Activated effector memory CD4-positive, alpha-beta T cell treated with Interleukin-2 at 50 U/mL for 16 hours (primary cell): ENCODE results near the gene MYO15B.

ENCODE experiments used
- DNase-seq: peaks from one replicate; pipeline ENCODE4 v3.0.0-alpha.2; 2020

Gene MYO15B

GRCh38 chr17:75559958-75560533 is 27.6 kb upstream of the MYO15B start:
- DNase-seq: no peak

GRCh38 chr17:75561927-75562603 is 25.5 kb upstream of the MYO15B start:
- no peak for DNase-seq

- DNase-seq: no peak
These were observed 24.4 kb upstream of the MYO15B start for GRCh38 chr17:75563063-75563758.

GRCh38 chr17:75564195-75564594 is 23.4 kb upstream of the MYO15B start:
- no peak for DNase-seq

- no peak for DNase-seq
These were observed 22.5 kb upstream of the MYO15B start for GRCh38 chr17:75565066-75565465.

GRCh38 chr17:75565618-75566017 is 22.0 kb upstream of the MYO15B start:
- no peak for DNase-seq

- no peak for DNase-seq
These were observed 21.2 kb upstream of the MYO15B start for GRCh38 chr17:75566416-75566815.

- no peak for DNase-seq
These were observed 20.8 kb upstream of the MYO15B start for GRCh38 chr17:75566834-75567233.

GRCh38 chr17:75568412-75569255 is 19.0 kb upstream of the MYO15B start:
- no peak for DNase-seq

- no peak for DNase-seq
These were observed 17.4 kb upstream of the MYO15B start for GRCh38 chr17:75570034-75570676.

GRCh38 chr17:75570772-75571171 is 16.8 kb upstream of the MYO15B start:
- DNase-seq: no peak

GRCh38 chr17:75571197-75571884 is 16.3 kb upstream of the MYO15B start:
- DNase-seq: no peak

- DNase-seq: no peak
These were observed 15.8 kb upstream of the MYO15B start for GRCh38 chr17:75571885-75572215.

- no peak for DNase-seq
These were observed 14.7 kb upstream of the MYO15B start for GRCh38 chr17:75572713-75573539.

GRCh38 chr17:75573540-75573957 is 14.1 kb upstream of the MYO15B start:
- no peak for DNase-seq

- no peak for DNase-seq
These were observed 13.6 kb upstream of the MYO15B start for GRCh38 chr17:75573994-75574393.

- no peak for DNase-seq
These were observed 13.1 kb upstream of the MYO15B start for GRCh38 chr17:75574404-75575036.

GRCh38 chr17:75575197-75575596 is 12.4 kb upstream of the MYO15B start:
- no peak for DNase-seq

GRCh38 chr17:75575728-75576127 is 11.9 kb upstream of the MYO15B start:
- DNase-seq: no peak

- no peak for DNase-seq
These were observed 10.9 kb upstream of the MYO15B start for GRCh38 chr17:75576661-75577060.
